Measurements from ENCODE around the gene HMG20A.

DNA sequence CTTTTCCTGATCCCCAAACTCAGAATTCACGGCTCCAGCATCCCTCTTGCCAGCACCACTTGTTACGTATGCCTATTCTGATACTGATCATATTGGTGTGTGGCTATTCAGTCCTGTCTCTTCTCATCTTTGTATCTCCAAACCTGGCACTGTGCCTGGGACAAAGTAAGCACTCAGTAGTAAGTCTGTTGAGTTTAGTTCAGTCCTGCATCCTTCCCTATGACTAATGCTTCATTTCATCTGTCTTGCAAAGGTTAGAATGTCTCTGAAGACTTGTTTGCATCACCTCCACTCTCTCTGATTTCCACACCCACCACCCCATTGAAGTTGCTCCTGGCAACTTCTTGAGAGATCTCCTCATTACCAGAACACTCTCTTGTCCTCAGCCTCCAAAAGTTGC lies 80.3 kb downstream of the HMG20A start:
- TF ChIP-seq CTCF (IDR thresholded peaks at IDR 0.05) (no peak), NR1H2 (CRISPR knock-in tag; IDR thresholded peaks at IDR 0.05) (no peak), NFE2L1 (CRISPR knock-in tag; IDR thresholded peaks at IDR 0.05) (no peak), USF2 (CRISPR knock-in tag; IDR thresholded peaks at IDR 0.05) (no peak), HMGXB4 (CRISPR knock-in tag; IDR thresholded peaks at IDR 0.05) (no peak), NR2C2 (CRISPR knock-in tag; IDR thresholded peaks at IDR 0.05) (no peak), NR3C1 (CRISPR knock-in tag; conservative IDR thresholded peaks at IDR 0.05; ENCODE audit: low read depth) (no peak), ELF4 (CRISPR knock-in tag; IDR thresholded peaks at IDR 0.05; ENCODE audit: low read depth) (no peak), MLX (CRISPR knock-in tag; IDR thresholded peaks at IDR 0.05) (no peak)
- TF ChIP-seq, protein P1, sequence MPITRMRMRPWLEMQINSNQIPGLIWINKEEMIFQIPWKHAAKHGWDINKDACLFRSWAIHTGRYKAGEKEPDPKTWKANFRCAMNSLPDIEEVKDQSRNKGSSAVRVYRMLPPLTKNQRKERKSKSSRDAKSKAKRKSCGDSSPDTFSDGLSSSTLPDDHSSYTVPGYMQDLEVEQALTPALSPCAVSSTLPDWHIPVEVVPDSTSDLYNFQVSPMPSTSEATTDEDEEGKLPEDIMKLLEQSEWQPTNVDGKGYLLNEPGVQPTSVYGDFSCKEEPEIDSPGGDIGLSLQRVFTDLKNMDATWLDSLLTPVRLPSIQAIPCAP (CRISPR knock-in tag; IDR thresholded peaks at IDR 0.05): no peak
- TF ChIP-seq, protein P2, sequence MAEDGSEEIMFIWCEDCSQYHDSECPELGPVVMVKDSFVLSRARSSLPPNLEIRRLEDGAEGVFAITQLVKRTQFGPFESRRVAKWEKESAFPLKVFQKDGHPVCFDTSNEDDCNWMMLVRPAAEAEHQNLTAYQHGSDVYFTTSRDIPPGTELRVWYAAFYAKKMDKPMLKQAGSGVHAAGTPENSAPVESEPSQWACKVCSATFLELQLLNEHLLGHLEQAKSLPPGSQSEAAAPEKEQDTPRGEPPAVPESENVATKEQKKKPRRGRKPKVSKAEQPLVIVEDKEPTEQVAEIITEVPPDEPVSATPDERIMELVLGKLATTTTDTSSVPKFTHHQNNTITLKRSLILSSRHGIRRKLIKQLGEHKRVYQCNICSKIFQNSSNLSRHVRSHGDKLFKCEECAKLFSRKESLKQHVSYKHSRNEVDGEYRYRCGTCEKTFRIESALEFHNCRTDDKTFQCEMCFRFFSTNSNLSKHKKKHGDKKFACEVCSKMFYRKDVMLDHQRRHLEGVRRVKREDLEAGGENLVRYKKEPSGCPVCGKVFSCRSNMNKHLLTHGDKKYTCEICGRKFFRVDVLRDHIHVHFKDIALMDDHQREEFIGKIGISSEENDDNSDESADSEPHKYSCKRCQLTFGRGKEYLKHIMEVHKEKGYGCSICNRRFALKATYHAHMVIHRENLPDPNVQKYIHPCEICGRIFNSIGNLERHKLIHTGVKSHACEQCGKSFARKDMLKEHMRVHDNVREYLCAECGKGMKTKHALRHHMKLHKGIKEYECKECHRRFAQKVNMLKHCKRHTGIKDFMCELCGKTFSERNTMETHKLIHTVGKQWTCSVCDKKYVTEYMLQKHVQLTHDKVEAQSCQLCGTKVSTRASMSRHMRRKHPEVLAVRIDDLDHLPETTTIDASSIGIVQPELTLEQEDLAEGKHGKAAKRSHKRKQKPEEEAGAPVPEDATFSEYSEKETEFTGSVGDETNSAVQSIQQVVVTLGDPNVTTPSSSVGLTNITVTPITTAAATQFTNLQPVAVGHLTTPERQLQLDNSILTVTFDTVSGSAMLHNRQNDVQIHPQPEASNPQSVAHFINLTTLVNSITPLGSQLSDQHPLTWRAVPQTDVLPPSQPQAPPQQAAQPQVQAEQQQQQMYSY (CRISPR knock-in tag; IDR thresholded peaks at IDR 0.05): no peak
- TF ChIP-seq, protein P3, sequence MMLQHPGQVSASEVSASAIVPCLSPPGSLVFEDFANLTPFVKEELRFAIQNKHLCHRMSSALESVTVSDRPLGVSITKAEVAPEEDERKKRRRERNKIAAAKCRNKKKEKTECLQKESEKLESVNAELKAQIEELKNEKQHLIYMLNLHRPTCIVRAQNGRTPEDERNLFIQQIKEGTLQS (CRISPR knock-in tag; conservative IDR thresholded peaks at IDR 0.05): no peak

All from WTC11 (cell line).